IPS-18c (cell line): Measurements from ENCODE around the gene TEAD4.

Experiments
- H3K4me3 ChIP-seq: 2 replicates; pipeline ENCODE4 v1.7.0; 2013; ENCODE audit warnings: low read depth, mild to moderate bottlenecking, low read length, moderate library complexity; ENCODE audit not compliant: insufficient read depth
- H3K9me3 ChIP-seq: one replicate; pipeline ENCODE4 v1.6.1; 2013; ENCODE audit warnings: mild to moderate bottlenecking, low read length, moderate library complexity; ENCODE audit not compliant: control insufficient read depth, insufficient read depth

The TEAD4 gene

GRCh38 chr12:2959192-2959504 is at the start of gene TEAD4:
Gene TEAD4 (plus strand): TSS chr12:2959397.
- H3K4me3 ChIP-seq: peak within 1 kb of the TSS; percentile 83
- no peaks in the 10 kb centered on the region for H3K9me3 ChIP-seq

GRCh38 chr12:2912216-2912575 is 47.0 kb upstream of the TEAD4 start:
- H3K9me3 ChIP-seq: no peaks in the 10 kb centered on the region
- no peak overlapping the region for H3K4me3 ChIP-seq

- no peaks in the 10 kb centered on the region for H3K9me3 ChIP-seq
These were observed 39.9 kb upstream of the TEAD4 start for GRCh38 chr12:2919249-2919648.

GRCh38 chr12:2922329-2922728 is 36.9 kb upstream of the TEAD4 start:
- Histone ChIP-seq H3K9me3 (no peaks in the 10 kb centered on the region), H3K4me3 (no peak overlapping the region)

More at GRCh38 chr12:2919249-2919648, 39.9 kb upstream of the TEAD4 start:
- H3K4me3 ChIP-seq: no peak overlapping the region

GRCh38 chr12:2923057-2923456 is 36.1 kb upstream of the TEAD4 start:
- no peak overlapping the region for H3K4me3 ChIP-seq
- no peaks in the 10 kb centered on the region for H3K9me3 ChIP-seq

- H3K4me3 ChIP-seq: no peak overlapping the region
- no peaks in the 10 kb centered on the region for H3K9me3 ChIP-seq
These were observed 35.2 kb upstream of the TEAD4 start for GRCh38 chr12:2924019-2924418.

GRCh38 chr12:2925322-2925995 is 33.7 kb upstream of the TEAD4 start:
- Histone ChIP-seq H3K4me3 (no peak overlapping the region), H3K9me3 (no peaks in the 10 kb centered on the region)

GRCh38 chr12:2930865-2931264 is 28.3 kb upstream of the TEAD4 start:
- Histone ChIP-seq H3K9me3 (no peaks in the 10 kb centered on the region), H3K4me3 (no peak overlapping the region)

- H3K9me3 ChIP-seq: no peaks in the 10 kb centered on the region
- no peak overlapping the region for H3K4me3 ChIP-seq
These were observed 25.6 kb upstream of the TEAD4 start for GRCh38 chr12:2933586-2933985.

- Histone ChIP-seq H3K9me3 (no peaks in the 10 kb centered on the region), H3K4me3 (no peak overlapping the region)
These were observed 24.8 kb upstream of the TEAD4 start for GRCh38 chr12:2934371-2934770.

GRCh38 chr12:2936301-2936700 is 22.9 kb upstream of the TEAD4 start:
- Histone ChIP-seq H3K4me3 (no peak overlapping the region), H3K9me3 (no peaks in the 10 kb centered on the region)

GRCh38 chr12:2937500-2937899 is 21.7 kb upstream of the TEAD4 start:
- Histone ChIP-seq H3K4me3 (no peak overlapping the region), H3K9me3 (no peaks in the 10 kb centered on the region)

- no peak overlapping the region for H3K4me3 ChIP-seq
These were observed 20.0 kb upstream of the TEAD4 start for GRCh38 chr12:2939191-2939590.

GRCh38 chr12:2940564-2940963 is 18.6 kb upstream of the TEAD4 start:
- no peak overlapping the region for H3K4me3 ChIP-seq
- no peaks in the 10 kb centered on the region for H3K9me3 ChIP-seq

More at GRCh38 chr12:2939191-2939590, 20.0 kb upstream of the TEAD4 start:
- H3K9me3 ChIP-seq: no peaks in the 10 kb centered on the region

- H3K4me3 ChIP-seq: no peak overlapping the region
- no peaks in the 10 kb centered on the region for H3K9me3 ChIP-seq
These were observed 17.7 kb upstream of the TEAD4 start for GRCh38 chr12:2941524-2941923.

GRCh38 chr12:2944401-2945047 is 14.7 kb upstream of the TEAD4 start:
- H3K9me3 ChIP-seq: no peaks in the 10 kb centered on the region
- H3K4me3 ChIP-seq: no peak overlapping the region

GRCh38 chr12:2949411-2949810 is 9.8 kb upstream of the TEAD4 start:
- Histone ChIP-seq H3K9me3 (peaks cover 2% of the 10 kb centered on the region), H3K4me3 (no peak overlapping the region)

- Histone ChIP-seq H3K9me3 (peaks cover 2% of the 10 kb centered on the region), H3K4me3 (0 out of 2 replicates have a peak overlapping the region, but pooled peaks have one; percentile 0)
These were observed 3.3 kb upstream of the TEAD4 start for GRCh38 chr12:2955888-2956287.
